ENCODE data around the gene RHD. TPM values are rescaled to one million over a fixed set of nuclear protein-coding genes. Genes with fewer than 3 reads are reported as not detected.
A peak's percentile ranks its signal among the peaks of the same experiment; 100 is the strongest.

The RHD gene
- total and polyA plus RNA-seq, 2 donors (not counting 1 experiment from before 2014, with no cell fraction given): not detected

- Histone ChIP-seq H3K79me2 (ENCODE audit: control insufficient read depth, insufficient read depth, low read length) (no peaks in the 10 kb centered on the region), H3K4me2 (replicated peaks; ENCODE audit: low read depth, low read length, poor library complexity, severe bottlenecking) (no peak overlapping the region), H3K9me3 (ENCODE audit: control extremely low read depth in 1 of 3, control insufficient read depth in 2 of 3, insufficient read depth in 1 of 3, low read length in 2 of 3) (no peaks in the 10 kb centered on the region), H2AFZ (ENCODE audit: insufficient read depth, low read depth, low read length, poor library complexity, severe bottlenecking) (no peak overlapping the region), H3K4me3 (ENCODE audit: control extremely low read depth in 1 of 5, extremely low read depth in 1 of 5, insufficient read depth in 1 of 5, low read depth in 2 of 5, low read length in 4 of 5) (no peak overlapping the region), H3K27ac (ENCODE audit: low read length in 2 of 2) (no peak overlapping the region), H3K36me3 (replicated peaks in 1 of 2; ENCODE audit: control extremely low read depth in 1 of 2, control insufficient read depth in 1 of 2, extremely low read depth in 1 of 2, insufficient read depth in 2 of 2, low read length in 1 of 2) (peaks cover 1 to 58% of the 10 kb centered on the region in 2 experiments), H3K27me3 (replicated peaks in 1 of 4; ENCODE audit: control extremely low read depth in 1 of 4, control insufficient read depth in 3 of 4, insufficient read depth in 4 of 4, low read length in 3 of 4) (no peaks in the 10 kb centered on the region), H4K20me1 (ENCODE audit: control insufficient read depth, insufficient read depth, low read length, poor library complexity, severe bottlenecking) (peaks cover 20% of the 10 kb centered on the region), H3K9ac (ENCODE audit: low read length) (no peak overlapping the region), H3K4me1 (ENCODE audit: control insufficient read depth in 2 of 2, insufficient read depth in 2 of 2, low read length in 2 of 2) (no peaks in the 10 kb centered on the region)
- no CpG with 5 or more reads among the region's 1 CpG for WGBS (ENCODE audit: insufficient coverage)
- CTCF ChIA-PET: interaction anchor here (0.6 kb wide), 1 partner anchor 14 kb away, joined by 3 read pairs; no protein-coding TSS in a partner anchor
- POLR2A ChIA-PET: no interaction called here
- intact Hi-C loops (cut with micrococcal nuclease): no loop called here
- H3K4me3 Mint-ChIP-seq: no peak overlapping the region
- DNase-seq (no peak), ATAC-seq (ENCODE audit: low read depth) (no peak)
- H3K9me3 Mint-ChIP-seq (ENCODE audit: insufficient read depth): no peaks in the 10 kb centered on the region
- no peak overlapping the region for H3K27ac Mint-ChIP-seq
- TF ChIP-seq, protein P1, sequence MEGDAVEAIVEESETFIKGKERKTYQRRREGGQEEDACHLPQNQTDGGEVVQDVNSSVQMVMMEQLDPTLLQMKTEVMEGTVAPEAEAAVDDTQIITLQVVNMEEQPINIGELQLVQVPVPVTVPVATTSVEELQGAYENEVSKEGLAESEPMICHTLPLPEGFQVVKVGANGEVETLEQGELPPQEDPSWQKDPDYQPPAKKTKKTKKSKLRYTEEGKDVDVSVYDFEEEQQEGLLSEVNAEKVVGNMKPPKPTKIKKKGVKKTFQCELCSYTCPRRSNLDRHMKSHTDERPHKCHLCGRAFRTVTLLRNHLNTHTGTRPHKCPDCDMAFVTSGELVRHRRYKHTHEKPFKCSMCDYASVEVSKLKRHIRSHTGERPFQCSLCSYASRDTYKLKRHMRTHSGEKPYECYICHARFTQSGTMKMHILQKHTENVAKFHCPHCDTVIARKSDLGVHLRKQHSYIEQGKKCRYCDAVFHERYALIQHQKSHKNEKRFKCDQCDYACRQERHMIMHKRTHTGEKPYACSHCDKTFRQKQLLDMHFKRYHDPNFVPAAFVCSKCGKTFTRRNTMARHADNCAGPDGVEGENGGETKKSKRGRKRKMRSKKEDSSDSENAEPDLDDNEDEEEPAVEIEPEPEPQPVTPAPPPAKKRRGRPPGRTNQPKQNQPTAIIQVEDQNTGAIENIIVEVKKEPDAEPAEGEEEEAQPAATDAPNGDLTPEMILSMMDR (IDR thresholded peaks at IDR 0.05): no peak
- no peak for TF ChIP-seq EZH2 (IDR thresholded peaks at IDR 0.05; ENCODE audit: borderline replicate concordance, insufficient read depth, low read depth, low read length, poor library complexity, severe bottlenecking)
- no peaks in the 10 kb centered on the region for H3K27me3 Mint-ChIP-seq
- H3K4me1 Mint-ChIP-seq: peaks cover 2% of the 10 kb centered on the region
Measured at GRCh38 chr1:25356848-25357247, 84.5 kb downstream of the RHD start.

DNA sequence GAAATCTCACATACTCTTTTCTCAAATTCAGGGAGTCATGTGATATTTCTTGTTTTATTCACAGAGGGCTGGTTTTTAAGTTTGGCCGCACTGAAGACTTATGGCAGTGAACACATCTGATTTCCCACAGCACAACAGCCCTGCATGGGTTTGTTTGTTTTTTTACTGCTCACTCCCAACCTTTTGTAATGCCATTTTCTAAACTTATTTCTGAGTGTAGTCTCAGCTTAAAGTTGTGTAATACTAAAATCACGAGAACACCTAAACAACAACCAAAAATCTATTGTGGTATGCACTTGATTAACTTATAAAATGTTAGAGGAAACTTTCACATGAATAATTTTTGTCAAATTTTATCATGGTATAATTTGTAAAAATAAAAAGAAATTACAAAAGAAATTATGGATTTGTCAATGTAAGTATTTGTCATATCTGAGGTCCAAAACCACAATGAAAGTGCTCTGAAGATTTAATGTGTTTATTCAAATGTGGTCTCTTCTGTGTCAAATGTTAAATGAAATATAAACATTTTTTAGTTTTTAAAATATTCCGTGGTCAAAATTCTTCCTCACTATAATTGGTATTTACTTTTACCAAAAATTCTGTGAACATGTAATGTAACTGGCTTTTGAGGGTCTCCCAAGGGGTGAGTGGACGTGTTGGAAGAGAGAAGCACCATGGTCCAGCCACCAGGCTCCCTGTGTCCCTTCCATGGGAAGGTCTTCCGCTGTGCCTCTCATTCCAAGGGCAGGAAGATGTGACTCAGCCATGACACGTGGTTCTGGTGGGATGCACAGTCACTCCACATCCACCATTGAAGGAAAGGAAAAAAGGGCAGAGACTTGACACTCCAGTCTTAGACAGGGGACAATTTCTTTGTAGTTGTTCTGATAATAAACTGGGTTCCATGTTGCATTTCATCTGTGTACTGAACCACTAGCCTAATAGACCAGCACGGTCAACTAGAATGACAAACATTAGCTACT lies 88.6 kb downstream of the RHD start:
- H3K4me2 ChIP-seq (replicated peaks; ENCODE audit: low read depth, low read length, poor library complexity, severe bottlenecking): no peak overlapping the region
- POLR2A ChIA-PET: no interaction called here
- Mint-ChIP-seq H3K9me3 (ENCODE audit: insufficient read depth) (no peaks in the 10 kb centered on the region), H3K27me3 (no peaks in the 10 kb centered on the region), H3K4me3 (no peak overlapping the region), H3K27ac (peak overlapping the region; percentile 5), H3K4me1 (peaks cover under 1% of the 10 kb centered on the region)
- H3K4me1 ChIP-seq (ENCODE audit: control insufficient read depth in 2 of 2, insufficient read depth in 2 of 2, low read length in 2 of 2): no peaks in the 10 kb centered on the region
- H3K27ac ChIP-seq (ENCODE audit: low read length in 2 of 2): no peak overlapping the region
- H3K79me2 ChIP-seq (ENCODE audit: control insufficient read depth, insufficient read depth, low read length): no peaks in the 10 kb centered on the region
- WGBS (ENCODE audit: insufficient coverage): 100% methylated on average over 2 of the region's 7 CpGs
- peaks cover 10% of the 10 kb centered on the region for H4K20me1 ChIP-seq (ENCODE audit: control insufficient read depth, insufficient read depth, low read length, poor library complexity, severe bottlenecking)
- no peak for DNase-seq
- no peaks in the 10 kb centered on the region for H3K9me3 ChIP-seq (ENCODE audit: control extremely low read depth in 1 of 3, control insufficient read depth in 2 of 3, insufficient read depth in 1 of 3, low read length in 2 of 3)
- H2AFZ ChIP-seq (ENCODE audit: insufficient read depth, low read depth, low read length, poor library complexity, severe bottlenecking): no peak overlapping the region
- H3K27me3 ChIP-seq (replicated peaks in 1 of 4; ENCODE audit: control extremely low read depth in 1 of 4, control insufficient read depth in 3 of 4, insufficient read depth in 4 of 4, low read length in 3 of 4): no peaks in the 10 kb centered on the region
- CTCF ChIA-PET: no interaction called here
- no peak overlapping the region for H3K9ac ChIP-seq (ENCODE audit: low read length)
- no peak for ATAC-seq (ENCODE audit: low read depth)
- intact Hi-C loops (cut with micrococcal nuclease): no loop called here
- H3K4me3 ChIP-seq (ENCODE audit: control extremely low read depth in 1 of 5, extremely low read depth in 1 of 5, insufficient read depth in 1 of 5, low read depth in 2 of 5, low read length in 4 of 5): no peak overlapping the region
- TF ChIP-seq, protein P1 (IDR thresholded peaks at IDR 0.05): no peak
- no peak for TF ChIP-seq EZH2 (IDR thresholded peaks at IDR 0.05; ENCODE audit: borderline replicate concordance, insufficient read depth, low read depth, low read length, poor library complexity, severe bottlenecking)
- H3K36me3 ChIP-seq (replicated peaks in 1 of 2; ENCODE audit: control extremely low read depth in 1 of 2, control insufficient read depth in 1 of 2, extremely low read depth in 1 of 2, insufficient read depth in 2 of 2, low read length in 1 of 2): peaks cover 0 to 41% of the 10 kb centered on the region in 2 experiments
